HL-60 (cell line): ENCODE measurements around the gene MLH1.

Experiments used
- DNase-seq, 2 experiments: peaks; one replicate each; pipeline ENCODE4 v3.0.0-alpha.2; 2010 to 2020; ENCODE audit warnings: low read depth in 1 of 2, low spot score in 1 of 2
- H3K27ac ChIP-seq: fragments of 250-450 bp; sonication (Bioruptor Pico); replicated peaks from 2 replicates; pipeline ENCODE4 v1.5.1; 2020; ENCODE audit warnings: mild to moderate bottlenecking, moderate library complexity
- H3K27me3 ChIP-seq: fragments of 250-450 bp; sonication (Bioruptor Pico); 2 replicates; pipeline ENCODE4 v1.5.1; 2021; ENCODE audit warnings: mild to moderate bottlenecking, moderate library complexity; ENCODE audit not compliant: insufficient read depth, poor library complexity, severe bottlenecking
- H3K4me3 ChIP-seq: replicated peaks from 2 replicates; pipeline ENCODE4 v1.5.1; 2011; ENCODE audit warnings: mild to moderate bottlenecking, control low read depth, low read length; ENCODE audit not compliant: insufficient read depth
- GABPA ChIP-seq: IDR thresholded peaks from 2 replicates; pipeline ENCODE4 v1.6.1; 2012; ENCODE audit warnings: low read depth
- POLR2AphosphoS5 ChIP-seq: IDR thresholded peaks from 2 replicates; pipeline ENCODE4 v1.6.1; 2012; ENCODE audit warnings: low read depth
- REST ChIP-seq: IDR thresholded peaks from 2 replicates; pipeline ENCODE4 v1.6.1; 2012; ENCODE audit warnings: low read depth; ENCODE audit not compliant: insufficient replicate concordance
- SPI1 ChIP-seq: IDR thresholded peaks from 2 replicates; pipeline ENCODE4 v1.6.1; 2012; ENCODE audit warnings: low read depth, mild to moderate bottlenecking, borderline replicate concordance
- TF ChIP-seq, protein P1 (sequence below): IDR thresholded peaks from one replicate; pipeline ENCODE4 v1.5.1; 2011; ENCODE audit warnings: low read length, control low read depth, inconsistent platforms; ENCODE audit not compliant: insufficient read depth

MLH1 gene

GRCh38 chr3:36973139-36973538, 20.2 kb upstream of the MLH1 start:
- H3K27ac ChIP-seq, result no peak overlapping the region
- no peak for TF ChIP-seq POLR2AphosphoS5
- no peaks in the 10 kb centered on the region for H3K27me3 ChIP-seq
- no peak for DNase-seq
- no peak overlapping the region for H3K4me3 ChIP-seq

GRCh38 chr3:36981006-36981405, 12.3 kb upstream of the MLH1 start:
- H3K4me3 ChIP-seq, result no peak overlapping the region
- TF ChIP-seq SPI1 (no peak), REST (no peak), GABPA (no peak), POLR2AphosphoS5 (no peak)
- TF ChIP-seq, protein P1, sequence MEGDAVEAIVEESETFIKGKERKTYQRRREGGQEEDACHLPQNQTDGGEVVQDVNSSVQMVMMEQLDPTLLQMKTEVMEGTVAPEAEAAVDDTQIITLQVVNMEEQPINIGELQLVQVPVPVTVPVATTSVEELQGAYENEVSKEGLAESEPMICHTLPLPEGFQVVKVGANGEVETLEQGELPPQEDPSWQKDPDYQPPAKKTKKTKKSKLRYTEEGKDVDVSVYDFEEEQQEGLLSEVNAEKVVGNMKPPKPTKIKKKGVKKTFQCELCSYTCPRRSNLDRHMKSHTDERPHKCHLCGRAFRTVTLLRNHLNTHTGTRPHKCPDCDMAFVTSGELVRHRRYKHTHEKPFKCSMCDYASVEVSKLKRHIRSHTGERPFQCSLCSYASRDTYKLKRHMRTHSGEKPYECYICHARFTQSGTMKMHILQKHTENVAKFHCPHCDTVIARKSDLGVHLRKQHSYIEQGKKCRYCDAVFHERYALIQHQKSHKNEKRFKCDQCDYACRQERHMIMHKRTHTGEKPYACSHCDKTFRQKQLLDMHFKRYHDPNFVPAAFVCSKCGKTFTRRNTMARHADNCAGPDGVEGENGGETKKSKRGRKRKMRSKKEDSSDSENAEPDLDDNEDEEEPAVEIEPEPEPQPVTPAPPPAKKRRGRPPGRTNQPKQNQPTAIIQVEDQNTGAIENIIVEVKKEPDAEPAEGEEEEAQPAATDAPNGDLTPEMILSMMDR, result no peak
- no peak overlapping the region for H3K27ac ChIP-seq

DNA sequence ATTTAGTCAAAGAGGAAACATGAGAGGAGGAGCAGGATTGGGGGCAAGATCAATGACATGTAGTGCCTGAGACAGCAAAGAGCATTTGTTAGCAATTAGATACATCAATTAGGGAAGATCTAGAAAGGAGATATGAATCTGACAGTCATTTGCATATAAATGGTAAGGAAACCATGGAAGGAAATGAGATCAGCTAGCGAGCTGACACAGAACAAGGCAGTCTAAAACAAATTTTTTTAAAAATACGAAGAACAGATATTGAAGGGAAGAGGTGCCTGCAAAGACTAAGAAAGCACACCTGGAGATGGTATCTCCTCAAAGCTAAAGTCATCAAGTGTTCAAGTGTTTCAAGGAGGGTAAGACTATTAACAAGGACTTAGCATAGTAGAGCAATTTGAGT, 5.0 kb upstream of the MLH1 start:
- TF ChIP-seq SPI1 (no peak), REST (no peak), POLR2AphosphoS5 (no peak), GABPA (no peak)
- TF ChIP-seq, protein P1, result no peak
- no peak overlapping the region for H3K27ac ChIP-seq
- no peaks in the 10 kb centered on the region for H3K27me3 ChIP-seq
- DNase-seq, result no peak
- H3K4me3 ChIP-seq, result no peak overlapping the region

More at GRCh38 chr3:36981006-36981405, 12.3 kb upstream of the MLH1 start:
- DNase-seq, result no peak
- no peaks in the 10 kb centered on the region for H3K27me3 ChIP-seq

DNA sequence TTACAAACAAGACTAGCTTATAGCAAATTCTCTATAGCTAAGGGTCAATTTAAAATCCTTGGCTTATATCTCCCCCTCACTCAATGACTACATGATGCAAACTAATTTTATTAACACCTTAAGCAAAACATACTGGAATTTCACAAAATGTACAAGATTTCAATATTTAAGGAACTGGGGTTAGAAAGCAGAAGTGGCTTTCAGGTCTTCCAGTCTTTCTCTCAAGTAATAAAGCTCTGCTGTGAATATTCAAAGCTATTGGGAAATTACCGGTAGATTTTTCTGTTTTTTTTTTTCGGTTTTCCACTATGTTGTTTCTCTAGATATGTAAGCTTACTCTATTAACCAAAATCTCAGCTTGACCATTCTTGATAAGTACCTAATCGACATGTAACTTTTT, 4.3 kb upstream of the MLH1 start:
- Histone ChIP-seq H3K27ac (no peak overlapping the region), H3K4me3 (peak overlapping the region; percentile 25), H3K27me3 (no peaks in the 10 kb centered on the region)
- no peak for TF ChIP-seq REST
- TF ChIP-seq POLR2AphosphoS5, result no peak
- TF ChIP-seq GABPA, result no peak
- TF ChIP-seq, protein P1, result no peak
- TF ChIP-seq SPI1, result peak; percentile 100
- peak; percentile 30 to 41 for DNase-seq
